Adrenal gland (tissue), 12 donors: Measurements from ENCODE around the gene PASD1. TPM values are rescaled to one million over a fixed set of nuclear protein-coding genes. Genes with fewer than 3 reads are reported as not detected.

Experiments
- DNase-seq, 7 donors: peaks; one replicate each; pipeline ENCODE4 v3.0.0-alpha.2; 2019 to 2020
- H3K27ac ChIP-seq, 5 donors: fragments of 200-600 bp; sonication (generic) in 4 of 5; 1 replicate in 3 of 5; 2 replicates in 2 of 5; pipeline versions ENCODE4 v1.5.1 to v1.8.0; 2016 to 2020; ENCODE audit warnings: mild to moderate bottlenecking in 1 of 5
- H3K27me3 ChIP-seq: fragments of 200-600 bp; 2 replicates; pipeline ENCODE4 v1.8.0; 2021
- H3K36me3 ChIP-seq, 2 donors: fragments of 200-600 bp; replicated peaks in 1 of 2; 1 replicate in 1 of 2; 2 replicates in 1 of 2; pipeline versions ENCODE4 v1.5.1 to v1.8.0; 2018 to 2022
- H3K4me1 ChIP-seq, 2 donors: fragments of 200-600 bp; replicated peaks in 1 of 2; 1 replicate in 1 of 2; 2 replicates in 1 of 2; pipeline versions ENCODE4 v1.5.1 to v1.8.0; 2018 to 2021
- H3K4me3 ChIP-seq, 4 donors: fragments of 200-600 bp; sonication (generic) in 3 of 4; one replicate each; pipeline ENCODE4 v1.5.1; 2016 to 2018
- H3K9me3 ChIP-seq, 3 donors: fragments of 200-600 bp; sonication (generic) in 1 of 3; replicated peaks in 1 of 3; 1 replicate in 2 of 3; 2 replicates in 1 of 3; pipeline versions ENCODE4 v1.5.1 to v1.8.0; 2016 to 2021
- CTCF ChIP-seq, 6 experiments: fragments of 450-650 bp in 4 of 6; fragments of 200-600 bp in 2 of 6; sonication (generic) in 1 of 6; IDR thresholded peaks; 1 replicate in 5 of 6; 2 replicates in 1 of 6; pipeline versions ENCODE4 v1.5.1 to v1.8.0; 2016 to 2021; ENCODE audit warnings: antibody characterized with exemption in 6 of 6, mild to moderate bottlenecking in 2 of 6, moderate library complexity in 1 of 6
- POLR2A ChIP-seq, 2 donors: fragments of 450-650 bp; IDR thresholded peaks; one replicate each; pipeline ENCODE4 v1.6.1; 2017; ENCODE audit warnings: antibody characterized with exemption in 2 of 2, mild to moderate bottlenecking in 2 of 2, moderate library complexity in 1 of 2
- WGBS, 4 donors: extraction: QIAGEN DNeasy Blood & Tissue Kit in 2 of 4; methylation state at CpG; one replicate each; pipeline versions ENCODE4 v1.1.5 to v1.1.7; 2013 to 2017; 5-methylcytosine and 5-hydroxymethylcytosine counted together
- intact Hi-C, 2 donors: fragments of 100-400 bp; cut with DNase I; formaldehyde crosslinking; loops; one replicate each; pipeline versions ENCODE4 v1.14.1 to v1.15.0; 2022 to 2023
- polyA plus RNA-seq, 3 donors: library from polyadenylated mRNA; stranded (reverse); fragments of 200-250 nt in 2 of 3; fragments of 350-450 nt in 1 of 3; fragmentation: Illumina TruSeq in 1 of 3; extraction: RNeasy Lipid Tissue Mini Kit (QIAGEN cat#74804) in 1 of 3; gene quantifications; one replicate each; pipeline ENCODE4 v1.2.3, GENCODE V29; 2013 to 2014
- total RNA-seq, 9 donors: library from RNA; depleted of rRNA in 4 of 9; stranded (reverse); fragments of >200 nt in 4 of 9; fragments of 120-200 nt in 1 of 9; fragmentation: NEBNext Ultra II Directional in 1 of 9; extraction: Animal tissue kit (Norgen Biotek cat#: 25700) in 1 of 9; gene quantifications; one replicate each; pipeline versions ENCODE4 v1.1.0 to v1.2.4, GENCODE V29; 2013 to 2023
- donor health status: healthy with polysubstance abuse.
- donor health status: Bipolar disorder and iron deficiency.
- donor health status: DM: yes; HTN: yes; CAD: no.
- donor health status: DM: no; HTN: no; CAD: no.
- donor health status: DM: no; HTN: no; CAD: no.
- donor health status: DM: yes; HTN: yes; CAD: no.

Gene PASD1
- total and polyA plus RNA-seq, 12 donors: 0.17 TPM; not detected in 11

- Histone ChIP-seq H3K27ac (no peak overlapping the region), H3K9me3 (no peaks in the 10 kb centered on the region), H3K4me1 (no peaks in the 10 kb centered on the region), H3K27me3 (no peaks in the 10 kb centered on the region), H3K4me3 (no peak overlapping the region), H3K36me3 (no peaks in the 10 kb centered on the region)
- intact Hi-C loops: no loop called here
- TF ChIP-seq POLR2A (IDR thresholded peaks at IDR 0.05) (no peak), CTCF (IDR thresholded peaks at IDR 0.05) (no peak)
- WGBS, 4 donors: 80 to 87% (median 84%) methylated on average over 7 of the region's 7 CpGs
- DNase-seq: no peak
Observed at GRCh38 chrX:151701531-151701930, 138.1 kb downstream of the PASD1 start.

DNA sequence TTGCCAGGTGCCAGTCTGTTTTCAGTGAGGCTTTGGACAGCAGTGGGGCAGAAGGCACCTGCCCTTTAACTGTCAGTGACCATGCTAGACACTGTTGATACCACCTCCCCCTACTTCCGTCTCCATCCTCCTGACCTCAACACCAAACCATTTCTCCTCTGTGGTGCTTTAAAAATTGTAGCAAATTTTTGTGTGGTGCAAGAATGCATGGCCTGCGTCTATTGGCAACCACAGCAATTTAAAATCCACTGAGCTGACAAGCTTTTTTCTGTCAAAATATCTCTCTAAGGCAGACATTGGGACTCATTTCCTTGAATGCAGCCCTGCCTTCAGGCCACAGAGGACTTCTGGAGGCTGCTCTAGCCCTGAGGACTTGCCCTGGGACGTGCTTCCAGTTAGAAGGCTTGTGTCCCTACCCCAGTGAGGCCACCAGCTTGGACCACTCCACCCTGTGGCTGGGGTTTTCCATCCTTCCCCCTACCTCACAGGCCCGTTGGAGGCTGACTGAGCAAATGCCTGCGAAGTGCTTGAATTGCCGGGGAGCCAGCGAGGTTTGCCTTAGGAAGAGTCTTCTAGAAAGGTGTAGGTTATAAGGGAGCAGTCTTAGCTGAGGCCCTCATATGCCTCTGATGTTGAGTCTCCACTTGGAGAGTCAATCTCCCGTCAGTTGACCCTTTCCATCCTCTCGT, 138.7 kb downstream of the PASD1 start:
- WGBS, 4 donors: 83 to 94% (median 86%) methylated on average over 5 to 9 of the region's 9 CpGs
- intact Hi-C loops: no loop called here
- no peak overlapping the region for H3K27ac ChIP-seq
- no peaks in the 10 kb centered on the region for H3K9me3 ChIP-seq
- H3K36me3 ChIP-seq: no peaks in the 10 kb centered on the region
- H3K4me3 ChIP-seq: no peak overlapping the region
- H3K27me3 ChIP-seq: no peaks in the 10 kb centered on the region
- TF ChIP-seq POLR2A (IDR thresholded peaks at IDR 0.05): no peak
- no peak for TF ChIP-seq CTCF (IDR thresholded peaks at IDR 0.05)
- DNase-seq: no peak
- H3K4me1 ChIP-seq: no peaks in the 10 kb centered on the region

GRCh38 chrX:151702741-151703340, 139.4 kb downstream of the PASD1 start:
- Histone ChIP-seq H3K4me3 (no peak overlapping the region), H3K4me1 (no peaks in the 10 kb centered on the region), H3K27me3 (no peaks in the 10 kb centered on the region), H3K9me3 (no peaks in the 10 kb centered on the region), H3K27ac (no peak overlapping the region), H3K36me3 (no peaks in the 10 kb centered on the region)
- DNase-seq: no peak
- intact Hi-C loops: no loop called here
- 62 to 82% (median 68%) methylated on average over 4 to 7 of the region's 7 CpGs for WGBS, 4 donors
- no peak for TF ChIP-seq POLR2A (IDR thresholded peaks at IDR 0.05)
- no peak for TF ChIP-seq CTCF (IDR thresholded peaks at IDR 0.05)

GRCh38 chrX:151703487-151703886, 140.0 kb downstream of the PASD1 start:
- Histone ChIP-seq H3K27me3 (no peaks in the 10 kb centered on the region), H3K36me3 (no peaks in the 10 kb centered on the region), H3K27ac (no peak overlapping the region), H3K4me1 (no peaks in the 10 kb centered on the region), H3K4me3 (no peak overlapping the region), H3K9me3 (no peaks in the 10 kb centered on the region)
- WGBS, 4 donors: 53 to 56% (median 56%) methylated on average over 7 of the region's 7 CpGs; no CpG with 5 or more reads in 1 of the 4 donors
- no peak for TF ChIP-seq CTCF (IDR thresholded peaks at IDR 0.05)
- TF ChIP-seq POLR2A (IDR thresholded peaks at IDR 0.05): no peak
- intact Hi-C loops: no loop called here
- peak in 1 of 7 donors; percentile 3 for DNase-seq
